ENCODE results near the gene THAP12. TPM values are rescaled to one million over a fixed set of nuclear protein-coding genes. Genes with fewer than 3 reads are reported as not detected.

Gene THAP12
- polyA plus RNA-seq, 1 experiment, result 15.5 TPM

GRCh38 chr11:76400967-76401366 is 20.0 kb upstream of the THAP12 start:
- DNase-seq (ENCODE audit: low read depth), result no peak
- CTCF ChIA-PET, result no interaction called here
- H3K4me3 ChIP-seq (ENCODE audit: low read depth, low read length), result no peak overlapping the region

GRCh38 chr11:76397383-76397782 is 16.5 kb upstream of the THAP12 start:
- CTCF ChIA-PET, result interaction anchor here (0.6 kb wide), 1 partner anchor 642 kb away, joined by 3 read pairs; no protein-coding TSS in a partner anchor
- H3K36me3 ChIP-seq (ENCODE audit: control insufficient read depth, insufficient read depth, low read length), result no peaks in the 10 kb centered on the region
- DNase-seq (ENCODE audit: low read depth), result no peak
- no peak for TF ChIP-seq CTCF (IDR thresholded peaks at IDR 0.05; ENCODE audit: insufficient read depth, low read depth, low read length)
- no peaks in the 10 kb centered on the region for H3K27me3 ChIP-seq (ENCODE audit: control insufficient read depth, insufficient read depth, low read length)
- POLR2A ChIA-PET, result no interaction called here
- H3K4me3 ChIP-seq (ENCODE audit: low read depth, low read length), result no peak overlapping the region

More at GRCh38 chr11:76400967-76401366, 20.0 kb upstream of the THAP12 start:
- POLR2A ChIA-PET, result interaction anchor here (0.6 kb wide), 1 partner anchor 520 kb away, joined by 17 read pairs; no protein-coding TSS in a partner anchor
- no peak for TF ChIP-seq CTCF (IDR thresholded peaks at IDR 0.05; ENCODE audit: insufficient read depth, low read depth, low read length)
- no peaks in the 10 kb centered on the region for H3K36me3 ChIP-seq (ENCODE audit: control insufficient read depth, insufficient read depth, low read length)
- H3K27me3 ChIP-seq (ENCODE audit: control insufficient read depth, insufficient read depth, low read length), result no peaks in the 10 kb centered on the region

GRCh38 chr11:76395296-76395695 is 14.4 kb upstream of the THAP12 start:
- no peaks in the 10 kb centered on the region for H3K27me3 ChIP-seq (ENCODE audit: control insufficient read depth, insufficient read depth, low read length)
- no peak overlapping the region for H3K4me3 ChIP-seq (ENCODE audit: low read depth, low read length)
- H3K36me3 ChIP-seq (ENCODE audit: control insufficient read depth, insufficient read depth, low read length), result no peaks in the 10 kb centered on the region
- no peak for DNase-seq (ENCODE audit: low read depth)
- no peak for TF ChIP-seq CTCF (IDR thresholded peaks at IDR 0.05; ENCODE audit: insufficient read depth, low read depth, low read length)
- CTCF ChIA-PET, result no interaction called here
- POLR2A ChIA-PET, result no interaction called here

- no peak for TF ChIP-seq CTCF (IDR thresholded peaks at IDR 0.05; ENCODE audit: insufficient read depth, low read depth, low read length)
- Histone ChIP-seq H3K4me3 (ENCODE audit: low read depth, low read length) (no peak overlapping the region), H3K36me3 (ENCODE audit: control insufficient read depth, insufficient read depth, low read length) (no peaks in the 10 kb centered on the region), H3K27me3 (ENCODE audit: control insufficient read depth, insufficient read depth, low read length) (no peaks in the 10 kb centered on the region)
- ChIA-PET CTCF (interaction anchor here (1.1 kb wide), 1 partner anchor 17 kb away, joined by 4 read pairs; no protein-coding TSS in a partner anchor), POLR2A (no interaction called here)
- no peak for DNase-seq (ENCODE audit: low read depth)
These were observed 13.5 kb upstream of the THAP12 start for GRCh38 chr11:76394411-76394810.

GRCh38 chr11:76392870-76393269 is 11.9 kb upstream of the THAP12 start:
- POLR2A ChIA-PET, result no interaction called here
- no peak overlapping the region for H3K4me3 ChIP-seq (ENCODE audit: low read depth, low read length)

More at GRCh38 chr11:76392870-76393269, 11.9 kb upstream of the THAP12 start:
- no peaks in the 10 kb centered on the region for H3K27me3 ChIP-seq (ENCODE audit: control insufficient read depth, insufficient read depth, low read length)
- no peak for TF ChIP-seq CTCF (IDR thresholded peaks at IDR 0.05; ENCODE audit: insufficient read depth, low read depth, low read length)
- no peak for DNase-seq (ENCODE audit: low read depth)
- no peaks in the 10 kb centered on the region for H3K36me3 ChIP-seq (ENCODE audit: control insufficient read depth, insufficient read depth, low read length)
- CTCF ChIA-PET, result no interaction called here

All from BJ (cell line).